ENCODE results near the gene NANS. TPM values are rescaled to one million over a fixed set of nuclear protein-coding genes. Genes with fewer than 3 reads are reported as not detected.

Gene NANS
- total RNA-seq, 1 donor from 2014 or later = 44.4 TPM

DNA sequence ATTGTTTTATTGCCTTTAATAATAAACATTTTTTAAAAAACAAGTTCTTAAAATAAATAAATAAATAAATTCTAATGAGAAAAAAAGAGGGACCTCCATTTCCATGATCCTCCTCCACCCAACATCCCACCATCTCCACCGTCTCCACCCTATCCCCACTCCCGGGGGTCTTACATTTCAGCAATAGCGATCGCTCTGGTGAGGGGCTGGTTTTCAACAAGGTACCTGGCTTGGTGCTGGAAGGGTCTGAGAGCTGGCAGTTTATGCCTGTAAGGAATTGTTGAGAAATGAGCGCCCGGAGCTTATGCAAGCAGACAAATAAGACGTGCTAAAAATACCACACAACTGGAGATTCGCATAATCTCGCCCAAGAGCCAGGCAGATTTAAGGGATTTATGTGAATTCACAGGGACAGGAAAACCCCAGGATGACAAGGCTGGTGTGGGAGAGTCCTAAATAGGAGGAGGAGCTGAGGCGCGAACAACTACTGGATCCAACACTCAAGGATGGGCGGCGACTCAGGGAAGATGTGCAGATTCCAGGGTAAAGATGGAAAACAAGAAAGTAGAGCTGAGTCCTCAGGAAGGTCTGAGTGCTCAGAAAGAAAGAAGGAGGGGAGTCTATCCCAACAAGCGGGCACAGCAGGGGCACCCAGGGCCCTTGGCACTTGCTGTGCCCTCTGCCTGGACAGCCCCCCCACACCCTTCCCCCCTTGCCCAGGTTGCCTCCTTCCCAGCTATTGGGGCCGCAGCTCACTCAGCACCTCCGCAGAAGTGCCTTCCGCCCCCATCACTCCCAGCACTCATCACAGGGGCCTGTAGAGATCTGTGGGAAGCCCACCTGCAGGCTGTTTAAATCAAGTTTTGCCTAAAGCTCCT, 35.4 kb downstream of the NANS start:
- H3K4me3 Mint-ChIP-seq (ENCODE audit: unreplicated experiment) = no peak overlapping the region
- H2AFZ ChIP-seq (ENCODE audit: low read depth, low read length) = no peak overlapping the region

DNA sequence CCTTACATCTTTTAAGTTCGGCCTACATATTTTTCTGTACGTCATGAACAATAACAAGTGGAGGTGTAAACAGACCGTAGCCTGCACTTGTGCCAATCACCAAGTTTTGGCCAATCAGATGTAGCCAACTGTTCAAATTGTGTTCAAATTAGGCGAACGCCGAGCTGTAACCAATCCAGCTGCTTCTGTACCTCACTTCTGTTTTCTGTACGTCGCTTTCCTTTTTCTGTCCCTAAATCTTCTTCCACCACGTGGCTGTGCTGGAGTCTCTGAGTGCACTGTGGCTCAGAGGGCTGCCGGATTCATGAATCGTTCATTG, 36.0 kb downstream of the NANS start:
- no peak overlapping the region for H3K4me3 ChIP-seq (ENCODE audit: insufficient read depth, low read depth, low read length)
- TF ChIP-seq EZH2 (IDR thresholded peaks at IDR 0.05; ENCODE audit: insufficient read depth, low read length) = no peak
- TF ChIP-seq, protein P1, sequence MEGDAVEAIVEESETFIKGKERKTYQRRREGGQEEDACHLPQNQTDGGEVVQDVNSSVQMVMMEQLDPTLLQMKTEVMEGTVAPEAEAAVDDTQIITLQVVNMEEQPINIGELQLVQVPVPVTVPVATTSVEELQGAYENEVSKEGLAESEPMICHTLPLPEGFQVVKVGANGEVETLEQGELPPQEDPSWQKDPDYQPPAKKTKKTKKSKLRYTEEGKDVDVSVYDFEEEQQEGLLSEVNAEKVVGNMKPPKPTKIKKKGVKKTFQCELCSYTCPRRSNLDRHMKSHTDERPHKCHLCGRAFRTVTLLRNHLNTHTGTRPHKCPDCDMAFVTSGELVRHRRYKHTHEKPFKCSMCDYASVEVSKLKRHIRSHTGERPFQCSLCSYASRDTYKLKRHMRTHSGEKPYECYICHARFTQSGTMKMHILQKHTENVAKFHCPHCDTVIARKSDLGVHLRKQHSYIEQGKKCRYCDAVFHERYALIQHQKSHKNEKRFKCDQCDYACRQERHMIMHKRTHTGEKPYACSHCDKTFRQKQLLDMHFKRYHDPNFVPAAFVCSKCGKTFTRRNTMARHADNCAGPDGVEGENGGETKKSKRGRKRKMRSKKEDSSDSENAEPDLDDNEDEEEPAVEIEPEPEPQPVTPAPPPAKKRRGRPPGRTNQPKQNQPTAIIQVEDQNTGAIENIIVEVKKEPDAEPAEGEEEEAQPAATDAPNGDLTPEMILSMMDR (IDR thresholded peaks at IDR 0.05; ENCODE audit: insufficient read depth, low read depth, low read length) = no peak
- Mint-ChIP-seq H3K4me1 (ENCODE audit: low read depth, unreplicated experiment) (no peaks in the 10 kb centered on the region), H3K36me3 (ENCODE audit: low read depth, unreplicated experiment) (peaks cover 30% of the 10 kb centered on the region), H3K9me3 (ENCODE audit: unreplicated experiment) (no peaks in the 10 kb centered on the region), H3K27me3 (ENCODE audit: low read depth, unreplicated experiment) (peaks cover 8% of the 10 kb centered on the region), H3K4me3 (ENCODE audit: unreplicated experiment) (no peak overlapping the region), H3K27ac (ENCODE audit: unreplicated experiment) (no peak overlapping the region)
- H3K27me3 ChIP-seq (ENCODE audit: insufficient read depth, low read length) = no peaks in the 10 kb centered on the region
- no peak overlapping the region for H3K9ac ChIP-seq (ENCODE audit: low read length)
- H3K4me1 ChIP-seq (ENCODE audit: insufficient read depth, low read length) = peaks cover 3% of the 10 kb centered on the region
- no peaks in the 10 kb centered on the region for H3K9me3 ChIP-seq (ENCODE audit: insufficient read depth, low read depth, low read length)
- peak overlapping the region; percentile 11 for H3K4me2 ChIP-seq (ENCODE audit: low read length)
- no peak overlapping the region for H2AFZ ChIP-seq (ENCODE audit: low read depth, low read length)
- H3K79me2 ChIP-seq (ENCODE audit: insufficient read depth, low read length) = no peaks in the 10 kb centered on the region
- no peaks in the 10 kb centered on the region for H3K36me3 ChIP-seq (ENCODE audit: insufficient read depth, low read length)
- no peak overlapping the region for H3K27ac ChIP-seq (ENCODE audit: low read depth, low read length)
- FAIRE-seq (no peak), DNase-seq (ENCODE audit: low read depth) (no peak)
- H4K20me1 ChIP-seq (ENCODE audit: insufficient read depth, low read length) = no peaks in the 10 kb centered on the region

More for the DNA sequence above, 35.4 kb downstream of the NANS start:
- H3K4me3 ChIP-seq (ENCODE audit: insufficient read depth, low read depth, low read length) = no peak overlapping the region
- H3K9me3 ChIP-seq (ENCODE audit: insufficient read depth, low read depth, low read length) = no peaks in the 10 kb centered on the region
- H3K4me2 ChIP-seq (ENCODE audit: low read length) = peak overlapping the region; percentile 11
- no peak overlapping the region for H3K9ac ChIP-seq (ENCODE audit: low read length)
- Mint-ChIP-seq H3K9me3 (ENCODE audit: unreplicated experiment) (no peaks in the 10 kb centered on the region), H3K27ac (ENCODE audit: unreplicated experiment) (no peak overlapping the region), H3K27me3 (ENCODE audit: low read depth, unreplicated experiment) (peaks cover 5% of the 10 kb centered on the region), H3K4me1 (ENCODE audit: low read depth, unreplicated experiment) (no peaks in the 10 kb centered on the region), H3K36me3 (ENCODE audit: low read depth, unreplicated experiment) (peaks cover 27% of the 10 kb centered on the region)
- DNase-seq (ENCODE audit: low read depth) (no peak), FAIRE-seq (no peak)
- no peaks in the 10 kb centered on the region for H3K27me3 ChIP-seq (ENCODE audit: insufficient read depth, low read length)
- no peaks in the 10 kb centered on the region for H3K79me2 ChIP-seq (ENCODE audit: insufficient read depth, low read length)
- H3K4me1 ChIP-seq (ENCODE audit: insufficient read depth, low read length) = peaks cover 3% of the 10 kb centered on the region
- no peak overlapping the region for H3K27ac ChIP-seq (ENCODE audit: low read depth, low read length)
- TF ChIP-seq, protein P1 (IDR thresholded peaks at IDR 0.05; ENCODE audit: insufficient read depth, low read depth, low read length) = no peak
- no peak for TF ChIP-seq EZH2 (IDR thresholded peaks at IDR 0.05; ENCODE audit: insufficient read depth, low read length)
- no peaks in the 10 kb centered on the region for H4K20me1 ChIP-seq (ENCODE audit: insufficient read depth, low read length)
- H3K36me3 ChIP-seq (ENCODE audit: insufficient read depth, low read length) = no peaks in the 10 kb centered on the region

DNA sequence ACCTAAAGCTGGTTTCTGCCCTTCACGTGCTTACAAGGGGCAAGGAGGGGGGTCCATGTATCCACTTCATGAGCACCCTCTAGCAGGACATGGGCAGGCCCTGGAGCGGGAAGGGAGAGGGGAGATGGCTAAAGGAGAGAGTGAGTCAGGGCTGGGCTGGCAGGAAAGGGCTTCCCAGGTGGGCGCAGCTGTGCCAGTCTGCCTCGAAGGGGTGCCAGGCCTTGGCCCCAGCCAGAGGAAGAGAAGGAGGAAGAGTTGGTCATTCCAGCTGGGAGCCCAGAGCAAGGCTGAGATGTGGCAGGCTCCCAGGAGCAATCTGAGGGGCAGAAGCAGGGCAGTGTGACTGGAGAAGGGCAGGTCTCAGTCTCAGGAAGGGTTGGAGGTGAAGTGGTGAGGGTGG, 37.8 kb downstream of the NANS start:
- Histone ChIP-seq H2AFZ (ENCODE audit: low read depth, low read length) (no peak overlapping the region), H3K79me2 (ENCODE audit: insufficient read depth, low read length) (no peaks in the 10 kb centered on the region), H3K4me2 (ENCODE audit: low read length) (no peak overlapping the region), H3K4me3 (ENCODE audit: insufficient read depth, low read depth, low read length) (no peak overlapping the region), H4K20me1 (ENCODE audit: insufficient read depth, low read length) (no peaks in the 10 kb centered on the region), H3K9me3 (ENCODE audit: insufficient read depth, low read depth, low read length) (no peaks in the 10 kb centered on the region), H3K36me3 (ENCODE audit: insufficient read depth, low read length) (no peaks in the 10 kb centered on the region), H3K4me1 (ENCODE audit: insufficient read depth, low read length) (no peaks in the 10 kb centered on the region), H3K27me3 (ENCODE audit: insufficient read depth, low read length) (no peaks in the 10 kb centered on the region), H3K9ac (ENCODE audit: low read length) (no peak overlapping the region), H3K27ac (ENCODE audit: low read depth, low read length) (no peak overlapping the region)
- TF ChIP-seq, protein P1 (IDR thresholded peaks at IDR 0.05; ENCODE audit: insufficient read depth, low read depth, low read length) = no peak
- no peak for TF ChIP-seq EZH2 (IDR thresholded peaks at IDR 0.05; ENCODE audit: insufficient read depth, low read length)
- no peaks in the 10 kb centered on the region for H3K4me1 Mint-ChIP-seq (ENCODE audit: low read depth, unreplicated experiment)
- no peak overlapping the region for H3K4me3 Mint-ChIP-seq (ENCODE audit: unreplicated experiment)
- no peaks in the 10 kb centered on the region for H3K9me3 Mint-ChIP-seq (ENCODE audit: unreplicated experiment)
- H3K27me3 Mint-ChIP-seq (ENCODE audit: low read depth, unreplicated experiment) = peaks cover 8% of the 10 kb centered on the region
- H3K36me3 Mint-ChIP-seq (ENCODE audit: low read depth, unreplicated experiment) = peaks cover 32% of the 10 kb centered on the region
- no peak overlapping the region for H3K27ac Mint-ChIP-seq (ENCODE audit: unreplicated experiment)
- FAIRE-seq = no peak
- DNase-seq (ENCODE audit: low read depth) = no peak
